GM19035 (cell line): ENCODE data around the gene C1QA.

Source experiments
- ATAC-seq: cut with Tn5 transposase; IDR thresholded peaks from one replicate; pipeline ENCODE4 v1.9.1; 2021; ENCODE audit not compliant: unreplicated experiment

The C1QA gene

GRCh38 chr1:22636353-22636752 is at the start of gene C1QA:
Gene C1QA (plus strand): TSS chr1:22636628. CDS start chr1:22637617, 989 bp downstream.
- no peak for ATAC-seq

DNA sequence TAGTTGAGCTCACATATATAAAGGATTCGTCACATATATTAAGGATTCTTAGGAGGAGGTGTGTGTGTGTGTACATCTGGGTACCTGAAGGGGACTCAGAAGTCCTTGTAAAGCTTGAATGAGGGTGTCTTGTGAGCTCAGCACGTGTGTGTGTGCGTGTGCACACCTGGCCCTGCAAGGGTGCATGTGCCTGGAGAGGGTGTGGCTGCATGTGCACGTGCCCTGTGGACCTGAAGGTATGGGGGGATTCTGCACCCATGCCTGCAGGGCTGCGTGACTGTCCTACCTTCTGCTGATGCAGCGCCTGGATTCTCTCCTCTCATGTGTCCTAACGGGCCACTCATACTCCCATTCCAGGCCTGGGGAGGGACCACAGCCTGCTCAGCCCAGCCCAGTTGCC is 49.2 kb upstream of the C1QA start:
- ATAC-seq = no peak

DNA sequence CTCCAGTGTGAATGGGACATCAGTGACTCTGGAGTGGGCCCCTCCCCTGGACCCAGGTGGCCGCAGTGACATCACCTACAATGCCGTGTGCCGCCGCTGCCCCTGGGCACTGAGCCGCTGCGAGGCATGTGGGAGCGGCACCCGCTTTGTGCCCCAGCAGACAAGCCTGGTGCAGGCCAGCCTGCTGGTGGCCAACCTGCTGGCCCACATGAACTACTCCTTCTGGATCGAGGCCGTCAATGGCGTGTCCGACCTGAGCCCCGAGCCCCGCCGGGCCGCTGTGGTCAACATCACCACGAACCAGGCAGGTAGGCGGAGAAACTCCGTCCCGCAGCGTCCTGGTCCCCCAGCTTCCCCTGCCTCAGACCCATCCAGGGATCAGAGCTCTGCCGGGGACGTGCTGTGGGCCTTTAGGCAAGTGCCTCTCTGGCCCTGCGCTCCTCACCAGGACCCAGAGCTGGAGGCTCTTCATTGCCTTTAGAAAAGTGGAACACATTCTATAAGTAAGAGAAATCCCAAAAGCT is 47.5 kb upstream of the C1QA start:
- no peak for ATAC-seq

- ATAC-seq = no peak
Measured at GRCh38 chr1:22591576-22591975, 44.9 kb upstream of the C1QA start.

GRCh38 chr1:22592051-22592450 is 44.4 kb upstream of the C1QA start:
- ATAC-seq = no peak

DNA sequence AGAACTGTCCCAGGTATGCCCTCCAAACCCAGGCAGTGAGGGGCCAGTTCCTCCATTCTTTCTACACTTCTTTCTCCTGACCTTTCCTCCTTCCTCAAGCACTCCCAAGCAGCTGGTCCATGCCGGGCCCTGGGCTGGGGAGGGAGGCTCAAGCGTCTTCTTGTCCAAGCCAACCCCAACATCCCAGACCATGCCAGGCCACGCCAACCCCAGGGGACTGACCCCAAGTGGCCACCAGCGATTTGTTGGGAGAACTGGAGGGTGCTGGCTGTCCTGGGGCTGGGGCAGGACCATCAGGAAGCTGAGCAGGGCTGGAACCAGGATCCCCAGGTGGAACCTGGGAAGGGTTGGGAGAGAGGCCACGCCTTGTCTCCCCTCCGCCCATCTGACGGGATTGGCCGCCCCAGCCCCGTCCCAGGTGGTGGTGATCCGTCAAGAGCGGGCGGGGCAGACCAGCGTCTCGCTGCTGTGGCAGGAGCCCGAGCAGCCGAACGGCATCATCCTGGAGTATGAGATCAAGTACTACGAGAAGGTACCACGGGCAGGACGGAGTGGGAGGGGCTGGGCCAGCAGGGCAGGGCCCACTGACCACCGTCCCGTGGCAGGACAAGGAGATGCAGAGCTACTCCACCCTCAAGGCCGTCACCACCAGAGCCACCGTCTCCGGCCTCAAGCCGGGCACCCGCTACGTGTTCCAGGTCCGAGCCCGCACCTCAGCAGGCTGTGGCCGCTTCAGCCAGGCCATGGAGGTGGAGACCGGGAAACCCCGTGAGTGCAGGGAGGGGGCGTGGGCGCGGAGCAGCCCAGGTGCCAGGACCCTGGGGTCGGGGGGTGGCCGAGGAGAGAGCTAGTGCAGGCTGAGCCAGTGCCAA is 43.3 kb upstream of the C1QA start:
- ATAC-seq = no peak

DNA sequence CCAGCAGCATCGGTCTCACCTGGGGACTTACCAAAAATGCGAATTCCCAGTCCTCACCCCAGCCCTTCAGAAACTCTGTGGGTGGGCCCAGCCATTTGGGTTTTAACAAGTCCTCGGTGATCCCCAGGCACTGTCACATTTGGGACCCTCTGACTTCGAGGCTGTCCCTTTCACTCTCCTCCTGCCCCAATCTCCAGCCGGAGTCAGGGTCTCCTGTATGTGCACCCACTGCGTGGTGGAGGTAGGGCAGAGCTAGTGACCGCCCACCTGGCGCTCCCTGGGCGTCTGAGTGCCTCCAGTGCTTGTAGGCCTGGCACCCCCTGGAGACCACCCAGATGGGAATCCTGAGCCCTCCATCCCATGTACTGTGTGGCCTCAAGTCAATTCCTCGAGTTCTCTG is 42.0 kb upstream of the C1QA start:
- no peak for ATAC-seq

- no peak for ATAC-seq
Measured at GRCh38 chr1:22595108-22595507, 41.3 kb upstream of the C1QA start.

- ATAC-seq = no peak
Measured at GRCh38 chr1:22597301-22597965, 39.0 kb upstream of the C1QA start.

- ATAC-seq = no peak
Measured at GRCh38 chr1:22597996-22598395, 38.4 kb upstream of the C1QA start.

DNA sequence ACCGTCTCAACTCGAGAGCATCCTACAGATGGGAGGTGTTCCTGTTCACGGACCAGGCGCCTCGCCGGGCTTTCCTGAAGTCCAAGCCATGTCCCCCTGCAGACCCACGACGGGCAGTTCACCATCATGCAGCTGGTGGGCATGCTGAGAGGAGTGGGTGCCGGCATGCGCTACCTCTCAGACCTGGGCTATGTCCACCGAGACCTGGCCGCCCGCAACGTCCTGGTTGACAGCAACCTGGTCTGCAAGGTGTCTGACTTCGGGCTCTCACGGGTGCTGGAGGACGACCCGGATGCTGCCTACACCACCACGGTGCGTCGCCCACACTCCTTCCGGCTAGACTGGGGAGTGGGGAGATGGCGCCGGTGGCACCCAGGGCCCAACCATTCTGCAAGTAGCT is 37.7 kb upstream of the C1QA start:
- ATAC-seq = no peak

GRCh38 chr1:22600071-22600816 is 36.2 kb upstream of the C1QA start:
- ATAC-seq = no peak

DNA sequence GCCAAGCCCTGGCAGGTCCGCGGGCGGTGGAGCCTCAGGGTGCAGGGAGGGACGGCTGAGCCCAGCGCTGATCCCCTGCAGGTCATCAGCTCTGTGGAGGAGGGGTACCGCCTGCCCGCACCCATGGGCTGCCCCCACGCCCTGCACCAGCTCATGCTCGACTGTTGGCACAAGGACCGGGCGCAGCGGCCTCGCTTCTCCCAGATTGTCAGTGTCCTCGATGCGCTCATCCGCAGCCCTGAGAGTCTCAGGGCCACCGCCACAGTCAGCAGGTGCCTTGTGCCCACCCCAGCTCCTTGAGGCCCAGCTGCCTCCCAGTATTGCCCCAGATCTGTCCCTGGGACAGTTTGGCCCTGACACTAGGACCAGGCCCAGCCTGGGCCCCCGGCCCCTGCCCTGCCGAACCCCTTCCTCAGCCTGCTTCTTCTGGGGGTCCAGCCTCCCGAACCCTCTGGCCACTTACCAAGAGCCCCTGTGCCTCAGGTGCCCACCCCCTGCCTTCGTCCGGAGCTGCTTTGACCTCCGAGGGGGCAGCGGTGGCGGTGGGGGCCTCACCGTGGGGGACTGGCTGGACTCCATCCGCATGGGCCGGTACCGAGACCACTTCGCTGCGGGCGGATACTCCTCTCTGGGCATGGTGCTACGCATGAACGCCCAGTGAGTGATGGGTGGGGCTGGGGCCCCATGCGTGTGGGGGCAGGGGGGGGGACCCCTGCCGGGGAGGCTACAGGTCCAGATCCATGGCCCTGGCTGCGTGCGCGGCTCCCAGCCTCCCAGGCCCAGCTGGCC is 35.4 kb upstream of the C1QA start:
- ATAC-seq = no peak

DNA sequence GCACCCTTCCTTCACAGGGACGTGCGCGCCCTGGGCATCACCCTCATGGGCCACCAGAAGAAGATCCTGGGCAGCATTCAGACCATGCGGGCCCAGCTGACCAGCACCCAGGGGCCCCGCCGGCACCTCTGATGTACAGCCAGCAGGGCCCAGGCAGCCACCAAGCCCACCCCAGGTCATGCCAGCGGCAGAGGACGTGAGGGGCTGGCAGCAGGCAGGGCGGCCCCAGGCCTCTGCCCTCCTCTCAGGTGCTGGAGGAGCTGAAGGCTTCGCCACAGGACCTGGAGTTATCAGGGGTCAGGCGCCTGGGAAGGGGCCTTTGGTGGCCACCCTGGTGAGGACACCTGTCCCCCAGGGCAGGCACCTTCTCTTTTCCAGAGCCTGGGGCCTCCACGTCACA is 34.8 kb upstream of the C1QA start:
- ATAC-seq = no peak

DNA sequence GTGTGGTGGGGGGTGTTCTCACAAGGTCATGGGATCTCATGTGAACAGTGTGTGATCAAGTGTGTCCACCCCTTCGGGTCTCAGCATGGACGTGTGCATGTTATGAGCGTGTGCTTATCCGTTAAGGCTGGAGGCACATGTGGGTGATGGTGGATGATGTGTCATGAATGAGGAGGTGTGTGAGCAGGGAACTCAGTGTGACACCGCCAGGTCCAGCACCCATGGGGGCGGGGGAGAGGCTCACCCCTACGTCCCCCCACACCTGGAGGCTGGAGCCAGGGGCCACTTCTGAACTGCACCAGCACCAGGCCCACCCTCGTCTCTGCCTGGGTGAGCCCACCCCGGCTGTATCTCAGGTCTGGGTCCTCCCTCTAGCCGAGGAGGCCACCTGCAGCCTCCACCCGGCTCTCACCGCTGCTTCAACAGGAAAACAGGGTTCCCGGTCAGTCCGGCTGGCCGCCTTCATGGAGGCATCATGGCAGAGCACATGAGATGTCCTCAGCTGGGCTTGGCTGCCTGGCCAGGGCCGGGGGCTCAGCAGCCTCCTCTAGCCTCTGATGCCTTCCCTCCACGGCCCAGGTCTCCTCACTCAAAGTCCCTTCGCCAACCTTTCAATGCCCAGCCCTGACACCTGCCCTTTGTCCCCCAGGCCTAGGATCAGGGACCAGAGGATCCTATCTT is 34.2 kb upstream of the C1QA start:
- ATAC-seq = no peak

DNA sequence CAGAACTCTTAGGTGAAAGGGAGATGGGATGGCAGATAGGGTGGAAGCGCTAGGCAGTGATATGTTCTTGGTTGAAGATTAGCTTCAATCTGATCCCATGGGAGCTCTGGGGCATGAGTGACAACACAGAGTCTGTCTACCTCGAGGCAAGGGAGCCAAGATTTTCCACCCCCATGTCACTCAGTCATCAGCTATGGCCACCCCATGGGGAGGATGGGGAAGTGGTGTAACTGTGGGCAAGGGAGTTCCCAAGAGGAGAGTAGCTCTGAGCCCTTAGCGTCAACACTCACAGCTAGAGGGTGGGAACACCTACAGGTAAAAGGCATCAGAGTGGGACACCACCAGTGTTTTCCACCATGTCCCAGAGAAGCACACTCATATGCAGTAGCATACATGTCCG is 30.3 kb upstream of the C1QA start:
- ATAC-seq = no peak

GRCh38 chr1:22607154-22607553 is 29.3 kb upstream of the C1QA start:
- no peak for ATAC-seq

DNA sequence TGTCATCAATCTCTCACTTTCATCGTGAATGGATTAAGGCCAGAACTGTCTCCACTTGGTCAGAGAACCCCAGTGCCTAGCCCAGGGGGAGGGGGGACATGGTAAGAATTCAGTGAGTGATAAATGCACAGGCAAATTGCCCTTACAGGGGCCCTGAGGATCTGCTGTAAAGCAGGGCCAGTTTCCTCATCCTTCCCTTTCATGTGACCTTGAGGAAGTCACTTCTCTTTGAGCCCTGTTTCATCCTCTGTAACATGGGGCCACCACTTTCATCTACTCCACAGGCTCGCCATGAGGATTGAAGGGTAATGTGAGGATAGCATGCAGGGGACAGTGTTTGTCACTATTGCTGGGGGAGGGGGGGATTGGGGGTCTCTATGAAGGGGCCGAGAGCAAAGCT is 28.1 kb upstream of the C1QA start:
- no peak for ATAC-seq

- no peak for ATAC-seq
Measured at GRCh38 chr1:22609291-22609690, 27.1 kb upstream of the C1QA start.

- ATAC-seq = no peak
Measured at GRCh38 chr1:22611530-22611947, 24.9 kb upstream of the C1QA start.
